Lung (tissue), 12 donors: ENCODE measurements around the gene RUFY1. TPM values are rescaled to one million over a fixed set of nuclear protein-coding genes. Genes with fewer than 3 reads are reported as not detected.

Experiments
- ATAC-seq: fragments of 200-7000 bp; cut with Tn5 transposase; one replicate; pipeline ENCODE4 v1.9.1; 2020; ENCODE audit warnings: moderate number of reproducible peaks; ENCODE audit not compliant: insufficient read depth, low FRiP score
- DNase-seq, 3 donors: peaks; one replicate each; pipeline ENCODE4 v3.0.0-alpha.2; 2013 to 2017
- H3K27ac ChIP-seq, 2 donors: one replicate each; pipeline ENCODE4 v1.5.1; 2013; ENCODE audit warnings: mild to moderate bottlenecking in 2 of 2, moderate library complexity in 2 of 2, control low read depth in 1 of 2, inconsistent platforms in 1 of 2, low read depth in 1 of 2, low read length in 1 of 2
- H3K27me3 ChIP-seq, 3 donors: one replicate each; pipeline ENCODE4 v1.5.1; 2013; ENCODE audit warnings: low read length in 2 of 3; ENCODE audit not compliant: control insufficient read depth in 3 of 3, insufficient read depth in 3 of 3
- H3K36me3 ChIP-seq, 4 donors: one replicate each; pipeline ENCODE4 v1.5.1; 2013; ENCODE audit warnings: low read length in 4 of 4, mild to moderate bottlenecking in 1 of 4, moderate library complexity in 1 of 4; ENCODE audit not compliant: control insufficient read depth in 4 of 4, insufficient read depth in 4 of 4
- H3K4me1 ChIP-seq, 5 donors: one replicate each; pipeline ENCODE4 v1.5.1; 2013; ENCODE audit warnings: low read length in 5 of 5, mild to moderate bottlenecking in 2 of 5, moderate library complexity in 1 of 5; ENCODE audit not compliant: control insufficient read depth in 5 of 5, insufficient read depth in 5 of 5
- H3K4me3 ChIP-seq: one replicate; pipeline ENCODE4 v1.5.1; 2013; ENCODE audit warnings: mild to moderate bottlenecking, control low read depth, moderate library complexity
- H3K9ac ChIP-seq, 2 donors: one replicate each; pipeline ENCODE4 v1.5.1; 2013; ENCODE audit warnings: low read length in 2 of 2, control low read depth in 1 of 2; ENCODE audit not compliant: insufficient read depth in 1 of 2
- H3K9me3 ChIP-seq, 4 donors: one replicate each; pipeline ENCODE4 v1.5.1; 2013; ENCODE audit warnings: low read length in 3 of 4, mild to moderate bottlenecking in 1 of 4, moderate library complexity in 1 of 4; ENCODE audit not compliant: control insufficient read depth in 4 of 4, insufficient read depth in 3 of 4
- CTCF ChIP-seq: IDR thresholded peaks from 2 replicates; pipeline ENCODE4 v1.5.1; 2012; ENCODE audit warnings: mild to moderate bottlenecking; ENCODE audit errors: control extremely low read depth, extremely low read depth
- WGBS, 2 donors: extraction: QIAGEN DNeasy Blood & Tissue Kit; methylation state at CpG; one replicate each; pipeline ENCODE4 v1.1.7; 2013; 5-methylcytosine and 5-hydroxymethylcytosine counted together
- polyA plus RNA-seq, 2 donors: library from polyadenylated mRNA; stranded (reverse); fragments of 200-250 nt; gene quantifications; one replicate each; pipeline ENCODE4 v1.2.1, GENCODE V29; 2013
- total RNA-seq, 2 donors: library from RNA; depleted of rRNA in 1 of 2; stranded (reverse); fragments of >200 nt in 1 of 2; gene quantifications; one replicate each; pipeline ENCODE4 v1.2.1, GENCODE V29; 2014 to 2021
- donor health status: control.
- donor health status: control.
- donor health status: Bipolar disorder and iron deficiency.
- donor health status: healthy.
- donor health status: DM: yes; HTN: yes; CAD: no.

RUFY1 gene
- total and polyA plus RNA-seq, 4 donors: 37.3 to 58.6 (median 51.0) TPM

DNA sequence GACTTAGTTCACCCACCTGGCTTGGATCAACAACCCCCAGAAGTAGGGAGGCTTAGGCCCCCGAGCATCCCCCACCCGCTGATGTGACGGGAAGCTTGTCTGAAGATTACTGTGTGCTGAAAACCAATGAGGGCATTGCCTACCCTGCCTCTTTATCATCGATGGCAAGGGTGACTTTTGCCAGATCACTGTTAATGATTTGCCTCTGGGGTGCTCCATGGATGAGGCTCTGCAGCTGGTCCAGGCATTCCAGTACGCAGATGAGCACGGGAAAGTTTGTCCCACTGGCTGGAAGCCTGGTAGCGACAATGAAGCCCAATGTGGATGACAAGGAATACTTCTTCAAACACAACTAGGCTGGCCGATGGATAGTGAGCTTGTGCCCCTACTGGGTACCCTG is 22.0 kb downstream of the RUFY1 start:
- Histone ChIP-seq H3K27ac (no peak overlapping the region), H3K36me3 (peaks cover 22 to 29% (median 26%) of the 10 kb centered on the region in 4 donors), H3K27me3 (no peaks in the 10 kb centered on the region), H3K9ac (no peak overlapping the region), H3K9me3 (no peaks in the 10 kb centered on the region), H3K4me3 (no peak overlapping the region), H3K4me1 (no peaks in the 10 kb centered on the region)
- TF ChIP-seq CTCF: no peak
- DNase-seq (no peak), ATAC-seq (no peak)
- WGBS, 2 donors: 93 to 95% methylated on average over 8 of the region's 8 CpGs

- ATAC-seq: no peak
- H3K27me3 ChIP-seq: no peaks in the 10 kb centered on the region
Measured at GRCh38 chr5:179577286-179577960, 27.1 kb downstream of the RUFY1 start.

GRCh38 chr5:179585941-179586401 is 35.6 kb downstream of the RUFY1 start:
- TF ChIP-seq CTCF: no peak
- ATAC-seq (no peak), DNase-seq (no peak)
- Histone ChIP-seq H3K4me1 (no peaks in the 10 kb centered on the region), H3K36me3 (peaks cover 18 to 35% (median 32%) of the 10 kb centered on the region in 4 donors), H3K4me3 (no peak overlapping the region), H3K27me3 (no peaks in the 10 kb centered on the region), H3K27ac (no peak overlapping the region), H3K9me3 (no peaks in the 10 kb centered on the region), H3K9ac (no peak overlapping the region)
- 59 to 78% methylated on average over 9 of the region's 9 CpGs for WGBS, 2 donors

More at GRCh38 chr5:179577286-179577960, 27.1 kb downstream of the RUFY1 start:
- 97 to 98% methylated on average over 42 of the region's 42 CpGs for WGBS, 2 donors
- H3K9me3 ChIP-seq: no peaks in the 10 kb centered on the region
- DNase-seq: no peak
- H3K9ac ChIP-seq: no peak overlapping the region
- H3K4me3 ChIP-seq: no peak overlapping the region
- no peaks in the 10 kb centered on the region for H3K4me1 ChIP-seq
- H3K36me3 ChIP-seq: peaks cover 14 to 19% (median 18%) of the 10 kb centered on the region in 4 donors
- TF ChIP-seq CTCF: no peak
- H3K27ac ChIP-seq: no peak overlapping the region
